IMR-90 (cell line): Measurements from ENCODE around the gene SLC7A6. TPM values are rescaled to one million over a fixed set of nuclear protein-coding genes. Genes with fewer than 3 reads are reported as not detected.

ENCODE experiments used
- ATAC-seq: fragments of 200-7000 bp; cut with Tn5 transposase; 2 replicates; pipeline ENCODE4 v1.9.1; 2020; ENCODE audit warnings: low read depth, mild to moderate bottlenecking, moderate library complexity
- BruUV-seq: library from RNA; stranded (reverse); fragments of 400-500 nt; replicated peaks from 2 replicates; lab custom pipeline; 2021; lab: Mats Ljungman, UMichigan
- CTCF ChIA-PET: fragments of 300-600 bp; formaldehyde crosslinking; extraction: SDS; loops from one replicate; lab custom pipeline; 2021; ENCODE audit warnings: antibody characterized with exemption; lab: Yijun Ruan, JAX
- POLR2A ChIA-PET: fragments of 300-600 bp; sonication (Branson Sonifier 250); formaldehyde crosslinking; loops from one replicate; lab custom pipeline; 2022; ENCODE audit warnings: antibody characterized with exemption; ENCODE audit not compliant: unreplicated experiment; lab: Charles Lee
- DNase-seq: peaks from one replicate; pipeline ENCODE4 v3.0.0; 2013
- H2AFZ ChIP-seq: replicated peaks from 2 replicates; pipeline ENCODE3; 2013; ENCODE audit warnings: low read length, mild to moderate bottlenecking; ENCODE audit not compliant: poor library complexity
- H2AK5ac ChIP-seq: 2 replicates; pipeline ENCODE4 v1.6.1; 2013; ENCODE audit warnings: low read depth, low read length, inconsistent platforms
- H2AK9ac ChIP-seq: replicated peaks from 2 replicates; pipeline ENCODE3; 2013; ENCODE audit warnings: mild to moderate bottlenecking, low read depth, low read length, moderate library complexity; ENCODE audit not compliant: poor library complexity
- H2BK120ac ChIP-seq: 2 replicates; pipeline ENCODE4 v1.6.1; 2013; ENCODE audit warnings: low read depth, low read length, inconsistent platforms
- H2BK15ac ChIP-seq: 3 replicates; pipeline ENCODE4 v1.6.1; 2013; ENCODE audit warnings: low read depth, low read length, inconsistent platforms
- H2BK20ac ChIP-seq: 2 replicates; pipeline ENCODE4 v1.6.1; 2013; ENCODE audit warnings: low read depth, mild to moderate bottlenecking, inconsistent platforms, low read length, moderate library complexity
- H2BK5ac ChIP-seq: 2 replicates; pipeline ENCODE4 v1.6.1; 2013; ENCODE audit warnings: mild to moderate bottlenecking, low read depth, low read length, inconsistent platforms; ENCODE audit not compliant: poor library complexity, severe bottlenecking
- H3K14ac ChIP-seq: replicated peaks from 2 replicates; pipeline ENCODE4 v1.6.1; 2013; ENCODE audit warnings: low read depth, low read length, inconsistent platforms
- H3K18ac ChIP-seq: 2 replicates; pipeline ENCODE4 v1.6.1; 2013; ENCODE audit warnings: low read depth, low read length, control low read depth
- H3K23ac ChIP-seq: 2 replicates; pipeline ENCODE4 v1.6.1; 2013; ENCODE audit warnings: low read depth, low read length, inconsistent platforms
- H3K27ac ChIP-seq: 2 replicates; pipeline ENCODE4 v1.5.1; 2013; ENCODE audit warnings: mild to moderate bottlenecking, control low read depth, low read length; ENCODE audit not compliant: insufficient read depth
- H3K27me3 ChIP-seq: 2 replicates; pipeline ENCODE4 v1.6.1; 2013; ENCODE audit warnings: low read length; ENCODE audit not compliant: control insufficient read depth, insufficient read depth
- H3K36me3 ChIP-seq: 2 replicates; pipeline ENCODE4 v1.6.1; 2013; ENCODE audit warnings: low read length, mixed read lengths; ENCODE audit not compliant: control insufficient read depth, insufficient read depth
- H3K4ac ChIP-seq: 2 replicates; pipeline ENCODE4 v1.6.1; 2013; ENCODE audit warnings: low read depth, low read length, inconsistent platforms
- H3K4me1 ChIP-seq: 2 replicates; pipeline ENCODE4 v1.6.1; 2013; ENCODE audit warnings: low read length, mixed read lengths; ENCODE audit not compliant: control insufficient read depth, insufficient read depth
- H3K4me2 ChIP-seq: 2 replicates; pipeline ENCODE4 v1.6.1; 2013; ENCODE audit warnings: low read depth, mild to moderate bottlenecking, control low read depth, low read length, moderate library complexity
- H3K4me3 ChIP-seq: 2 replicates; pipeline ENCODE4 v1.5.1; 2013; ENCODE audit warnings: low read depth, mild to moderate bottlenecking, control low read depth, low read length, moderate library complexity; ENCODE audit not compliant: insufficient read depth
- H3K56ac ChIP-seq: 2 replicates; pipeline ENCODE4 v1.6.1; 2013; ENCODE audit warnings: low read length, inconsistent platforms; ENCODE audit not compliant: insufficient read depth; ENCODE audit errors: extremely low read depth
- H3K79me1 ChIP-seq, 2 experiments: 2 replicates each; pipeline ENCODE4 v1.6.1; 2013; ENCODE audit warnings: low read length in 2 of 2, inconsistent platforms in 1 of 2, low read depth in 1 of 2
- H3K9ac ChIP-seq: 2 replicates; pipeline ENCODE4 v1.6.1; 2013; ENCODE audit warnings: low read depth, low read length, control low read depth
- H3K9me1 ChIP-seq: 2 replicates; pipeline ENCODE4 v1.6.1; 2013; ENCODE audit warnings: low read length, inconsistent platforms; ENCODE audit not compliant: insufficient read depth
- H3K9me3 ChIP-seq: 2 replicates; pipeline ENCODE4 v1.6.1; 2013; ENCODE audit warnings: low read length; ENCODE audit not compliant: control insufficient read depth, insufficient read depth
- H4K20me1 ChIP-seq: 2 replicates; pipeline ENCODE4 v1.6.1; 2013; ENCODE audit warnings: low read length, inconsistent platforms; ENCODE audit not compliant: insufficient read depth
- H4K5ac ChIP-seq: 2 replicates; pipeline ENCODE4 v1.6.1; 2013; ENCODE audit warnings: mild to moderate bottlenecking, low read depth, low read length, control low read depth
- H4K8ac ChIP-seq, 2 experiments: 2 replicates each; pipeline ENCODE4 v1.6.1; 2013; ENCODE audit warnings: low read depth in 2 of 2, low read length in 2 of 2, control low read depth in 1 of 2, inconsistent platforms in 1 of 2
- H4K91ac ChIP-seq: 2 replicates; pipeline ENCODE4 v1.6.1; 2013; ENCODE audit warnings: low read depth, low read length, inconsistent platforms; ENCODE audit not compliant: insufficient read depth
- CEBPB ChIP-seq: IDR thresholded peaks from 2 replicates; pipeline ENCODE4 v1.6.1; 2012; ENCODE audit warnings: low read depth, low read length, improper control_type of control experiment
- CHD1 ChIP-seq: IDR thresholded peaks from 2 replicates; pipeline ENCODE4 v1.6.1; 2012; ENCODE audit warnings: low read depth, low read length, improper control_type of control experiment
- FOS ChIP-seq: fragments of 150-350 bp; IDR thresholded peaks from 2 replicates; pipeline ENCODE4 v1.6.1; 2016; ENCODE audit warnings: low read depth, low read length
- MXI1 ChIP-seq: IDR thresholded peaks from 2 replicates; pipeline ENCODE4 v1.6.1; 2012; ENCODE audit warnings: low read depth, mild to moderate bottlenecking, low read length, moderate library complexity, borderline replicate concordance
- NFE2L2 ChIP-seq: fragments of 150-350 bp; IDR thresholded peaks from 2 replicates; pipeline ENCODE4 v1.6.1; 2016; ENCODE audit warnings: low read depth, mild to moderate bottlenecking, low read length
- RCOR1 ChIP-seq: IDR thresholded peaks from 2 replicates; pipeline ENCODE4 v1.6.1; 2012; ENCODE audit warnings: mild to moderate bottlenecking, low read length, improper control_type of control experiment; ENCODE audit not compliant: insufficient replicate concordance
- RFX5 ChIP-seq: IDR thresholded peaks from 2 replicates; pipeline ENCODE4 v1.8.0; 2012; ENCODE audit warnings: low read depth, mild to moderate bottlenecking, low read length, moderate library complexity
- SMC3 ChIP-seq: fragments of 150-350 bp; IDR thresholded peaks from 2 replicates; pipeline ENCODE4 v1.6.1; 2016; ENCODE audit warnings: low read depth, mild to moderate bottlenecking, antibody characterized with exemption, low read length, moderate library complexity
- WGBS, 2 experiments: methylation state at CpG; one replicate each; pipeline versions ENCODE4 v1.1.5 to v1.1.7; 2013; ENCODE audit warnings: missing lambda C conversion rate in 2 of 2; ENCODE audit not compliant: insufficient read length in 1 of 2; ENCODE audit errors: extremely low coverage in 2 of 2; 5-methylcytosine and 5-hydroxymethylcytosine counted together
- dilution Hi-C: fragments of 300-500 bp; cut with HindIII; formaldehyde crosslinking; loops from one replicate; pipeline ENCODE4 v1.14.3; 2018; ENCODE audit warnings: low sequenced_read_pairs; ENCODE audit not compliant: unreplicated experiment
- in situ Hi-C: fragments of 300-500 bp; cut with MboI; formaldehyde crosslinking; loops from 3 replicates; pipeline ENCODE4 v1.14.3; 2019; ENCODE audit warnings: low sequenced_read_pairs, inconsistent platforms, mixed read lengths
- intact Hi-C: fragments of 100-400 bp; cut with micrococcal nuclease; formaldehyde crosslinking; loops from 2 replicates; pipeline ENCODE4 v1.10.0; 2022
- polyA plus RNA-seq, 3 experiments: library from polyadenylated mRNA; depleted of rRNA; stranded (reverse); fragments of >200 nt; gene quantifications; 2 replicates each; pipeline ENCODE4 v1.2.3, GENCODE V29; 2012; ENCODE audit warnings: low replicate concordance in 1 of 3
- total RNA-seq: library from RNA; depleted of rRNA; stranded (reverse); fragments of >200 nt; gene quantifications from 2 replicates; pipeline ENCODE4 v1.2.3, GENCODE V29; 2012
- TF ChIP-seq, protein P1 (sequence below): fragments of 150-350 bp; IDR thresholded peaks from 2 replicates; pipeline ENCODE4 v1.6.1; 2017; ENCODE audit warnings: mild to moderate bottlenecking, antibody characterized with exemption, low read length, low read depth
- TF ChIP-seq, protein P2 (sequence below): conservative IDR thresholded peaks from 2 replicates; pipeline ENCODE4 v1.5.1; 2012; ENCODE audit warnings: mild to moderate bottlenecking, low read depth, low read length, improper control_type of control experiment

Gene SLC7A6
- total and polyA plus RNA-seq, 2 of the 4 experiments (the other 2 are of a cell fraction), result 29.4 to 36.1 TPM

DNA sequence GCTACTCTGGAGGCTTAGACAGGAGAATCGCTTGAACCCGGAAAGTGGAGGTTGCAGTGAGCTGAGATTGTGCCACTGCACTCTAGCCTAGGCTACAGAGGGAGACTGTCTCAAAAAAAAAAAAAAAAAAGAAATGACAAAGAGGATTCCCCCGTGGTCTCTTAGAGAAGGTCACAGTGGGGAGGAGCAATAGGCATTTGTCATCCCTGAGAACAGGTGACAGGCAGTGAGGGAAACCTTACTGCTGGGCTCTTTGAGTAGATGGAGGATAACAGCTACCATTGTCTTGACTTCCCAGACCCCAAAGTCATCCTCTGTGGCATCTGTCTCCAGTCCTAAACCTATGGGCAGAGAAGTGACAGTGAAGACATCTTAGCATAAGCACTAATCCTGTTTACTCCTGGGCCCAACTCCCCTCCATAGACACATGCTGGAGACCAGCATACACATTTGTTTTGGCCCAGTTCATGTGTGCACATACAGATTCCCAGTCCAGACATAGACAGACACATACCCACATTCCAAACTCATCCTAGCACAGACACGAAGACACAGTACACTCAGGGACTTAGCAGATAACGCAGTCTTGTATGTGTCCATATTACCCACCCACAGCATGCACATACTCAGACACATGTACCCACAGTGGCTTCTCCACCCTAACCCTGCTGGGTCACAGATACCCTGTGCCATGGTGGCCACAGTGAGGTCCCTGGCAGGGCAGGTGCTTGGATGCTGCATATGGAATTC is 31.1 kb upstream of the SLC7A6 start:
- no peaks in the 10 kb centered on the region for H3K27me3 ChIP-seq

More for the DNA sequence above, 31.1 kb upstream of the SLC7A6 start:
- H3K4me3 ChIP-seq, result no peak overlapping the region
- H3K23ac ChIP-seq, result no peak overlapping the region
- H3K9me1 ChIP-seq, result peaks cover 8% of the 10 kb centered on the region
- H2BK120ac ChIP-seq, result no peak overlapping the region
- TF ChIP-seq NFE2L2 (no peak), RFX5 (no peak), CHD1 (no peak), MXI1 (no peak), RCOR1 (no peak), FOS (no peak), SMC3 (no peak), CEBPB (no peak)
- TF ChIP-seq, protein P1, sequence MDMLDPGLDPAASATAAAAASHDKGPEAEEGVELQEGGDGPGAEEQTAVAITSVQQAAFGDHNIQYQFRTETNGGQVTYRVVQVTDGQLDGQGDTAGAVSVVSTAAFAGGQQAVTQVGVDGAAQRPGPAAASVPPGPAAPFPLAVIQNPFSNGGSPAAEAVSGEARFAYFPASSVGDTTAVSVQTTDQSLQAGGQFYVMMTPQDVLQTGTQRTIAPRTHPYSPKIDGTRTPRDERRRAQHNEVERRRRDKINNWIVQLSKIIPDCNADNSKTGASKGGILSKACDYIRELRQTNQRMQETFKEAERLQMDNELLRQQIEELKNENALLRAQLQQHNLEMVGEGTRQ, result no peak
- TF ChIP-seq, protein P2, sequence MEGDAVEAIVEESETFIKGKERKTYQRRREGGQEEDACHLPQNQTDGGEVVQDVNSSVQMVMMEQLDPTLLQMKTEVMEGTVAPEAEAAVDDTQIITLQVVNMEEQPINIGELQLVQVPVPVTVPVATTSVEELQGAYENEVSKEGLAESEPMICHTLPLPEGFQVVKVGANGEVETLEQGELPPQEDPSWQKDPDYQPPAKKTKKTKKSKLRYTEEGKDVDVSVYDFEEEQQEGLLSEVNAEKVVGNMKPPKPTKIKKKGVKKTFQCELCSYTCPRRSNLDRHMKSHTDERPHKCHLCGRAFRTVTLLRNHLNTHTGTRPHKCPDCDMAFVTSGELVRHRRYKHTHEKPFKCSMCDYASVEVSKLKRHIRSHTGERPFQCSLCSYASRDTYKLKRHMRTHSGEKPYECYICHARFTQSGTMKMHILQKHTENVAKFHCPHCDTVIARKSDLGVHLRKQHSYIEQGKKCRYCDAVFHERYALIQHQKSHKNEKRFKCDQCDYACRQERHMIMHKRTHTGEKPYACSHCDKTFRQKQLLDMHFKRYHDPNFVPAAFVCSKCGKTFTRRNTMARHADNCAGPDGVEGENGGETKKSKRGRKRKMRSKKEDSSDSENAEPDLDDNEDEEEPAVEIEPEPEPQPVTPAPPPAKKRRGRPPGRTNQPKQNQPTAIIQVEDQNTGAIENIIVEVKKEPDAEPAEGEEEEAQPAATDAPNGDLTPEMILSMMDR, result no peak
- CTCF ChIA-PET, result no interaction called here
- no peak overlapping the region for H2AFZ ChIP-seq
- H3K4me1 ChIP-seq, result peaks cover 10% of the 10 kb centered on the region
- H4K5ac ChIP-seq, result no peak overlapping the region
- H3K56ac ChIP-seq, result no peak overlapping the region
- H3K27ac ChIP-seq, result no peak overlapping the region
- POLR2A ChIA-PET, result no interaction called here
- H3K9ac ChIP-seq, result no peak overlapping the region
- H4K20me1 ChIP-seq, result 0 out of 2 replicates have a peak, but pooled peaks cover 3% of the 10 kb centered on the region
- no TSS peak for BruUV-seq
- H2AK9ac ChIP-seq, result peak overlapping the region; percentile 20
- H3K9me3 ChIP-seq, result no peaks in the 10 kb centered on the region
- no CpG with 5 or more reads among the region's 5 CpGs for WGBS, 2 experiments
- no peak overlapping the region for H2BK15ac ChIP-seq
- H2AK5ac ChIP-seq, result no peak overlapping the region
- dilution Hi-C loops (no loop called here), in situ Hi-C loops (no loop called here), intact Hi-C loops (no loop called here)
- no peak overlapping the region for H3K14ac ChIP-seq
- H2BK5ac ChIP-seq, result no peak overlapping the region
- no peak for ATAC-seq
- no peak overlapping the region for H3K4me2 ChIP-seq
- H3K36me3 ChIP-seq, result peaks cover 2% of the 10 kb centered on the region
- H3K79me1 ChIP-seq, result peaks cover 0 to 9% of the 10 kb centered on the region in 2 experiments; a peak in 1 of 4 replicates
- no peak overlapping the region for H2BK20ac ChIP-seq
- H4K91ac ChIP-seq, result no peak overlapping the region
- H3K4ac ChIP-seq, result no peak overlapping the region
- no peak overlapping the region for H4K8ac ChIP-seq
- no peak overlapping the region for H3K18ac ChIP-seq
- no peak for DNase-seq
